ENCODE measurements around the gene HERPUD1.

DNA sequence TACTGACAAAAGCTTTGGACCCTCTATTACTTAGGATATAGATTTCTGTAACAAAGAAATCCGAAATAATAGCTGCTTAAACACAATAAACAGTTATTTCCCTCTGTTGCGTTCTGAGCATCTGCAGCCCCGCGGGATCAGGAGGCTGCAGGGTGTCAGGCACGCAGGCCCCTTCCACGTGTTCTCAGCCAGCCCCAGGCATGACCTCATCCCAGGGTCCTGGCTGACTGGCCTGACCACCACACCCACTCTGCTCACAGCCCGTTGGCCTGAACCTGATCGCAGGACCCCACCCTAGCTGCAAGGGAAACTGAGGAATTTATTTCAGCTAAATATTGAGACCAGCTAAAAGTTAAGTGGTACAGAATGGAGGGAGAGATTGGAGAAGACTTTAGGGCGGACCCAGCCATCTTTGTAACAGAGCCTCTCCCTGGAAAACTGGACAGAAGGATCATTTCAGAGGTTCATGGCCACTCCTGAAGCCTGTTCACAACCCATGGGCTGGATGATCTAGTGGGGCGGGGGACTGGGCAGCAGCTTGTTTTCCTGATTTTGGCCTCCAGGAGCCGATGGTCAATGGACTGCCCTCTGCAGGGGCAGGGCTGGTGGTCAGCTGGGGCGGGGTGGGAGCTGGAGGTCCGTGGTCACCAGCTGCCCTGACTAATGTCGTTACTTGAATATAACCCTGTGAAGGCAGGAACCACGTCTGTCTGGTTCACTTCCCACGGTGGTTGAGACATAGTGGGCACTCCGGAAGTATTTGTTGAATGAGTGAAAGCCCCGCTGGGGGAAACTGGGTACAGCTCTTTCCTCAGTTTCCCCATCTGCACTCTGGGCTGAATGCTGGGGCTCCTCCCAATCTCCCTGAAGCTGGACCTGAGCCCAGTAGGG lies 40.7 kb downstream of the HERPUD1 start:
- TF ChIP-seq, protein P1, sequence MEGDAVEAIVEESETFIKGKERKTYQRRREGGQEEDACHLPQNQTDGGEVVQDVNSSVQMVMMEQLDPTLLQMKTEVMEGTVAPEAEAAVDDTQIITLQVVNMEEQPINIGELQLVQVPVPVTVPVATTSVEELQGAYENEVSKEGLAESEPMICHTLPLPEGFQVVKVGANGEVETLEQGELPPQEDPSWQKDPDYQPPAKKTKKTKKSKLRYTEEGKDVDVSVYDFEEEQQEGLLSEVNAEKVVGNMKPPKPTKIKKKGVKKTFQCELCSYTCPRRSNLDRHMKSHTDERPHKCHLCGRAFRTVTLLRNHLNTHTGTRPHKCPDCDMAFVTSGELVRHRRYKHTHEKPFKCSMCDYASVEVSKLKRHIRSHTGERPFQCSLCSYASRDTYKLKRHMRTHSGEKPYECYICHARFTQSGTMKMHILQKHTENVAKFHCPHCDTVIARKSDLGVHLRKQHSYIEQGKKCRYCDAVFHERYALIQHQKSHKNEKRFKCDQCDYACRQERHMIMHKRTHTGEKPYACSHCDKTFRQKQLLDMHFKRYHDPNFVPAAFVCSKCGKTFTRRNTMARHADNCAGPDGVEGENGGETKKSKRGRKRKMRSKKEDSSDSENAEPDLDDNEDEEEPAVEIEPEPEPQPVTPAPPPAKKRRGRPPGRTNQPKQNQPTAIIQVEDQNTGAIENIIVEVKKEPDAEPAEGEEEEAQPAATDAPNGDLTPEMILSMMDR (IDR thresholded peaks at IDR 0.05; ENCODE audit: low read depth, low read length, missing input control): no peak
- TF ChIP-seq NR2F2 (IDR thresholded peaks at IDR 0.05) (no peak), TAF1 (conservative IDR thresholded peaks at IDR 0.05) (no peak)
